GM12878 (cell line): ENCODE measurements around the gene CLDN9. TPM values are rescaled to one million over a fixed set of nuclear protein-coding genes. Genes with fewer than 3 reads are reported as not detected.

Experiments
- ATAC-seq: fragments of 200-7000 bp; cut with Tn5 transposase; 3 replicates; pipeline ENCODE4 v1.9.1; 2020; ENCODE audit warnings: mild to moderate bottlenecking, moderate library complexity
- BruUV-seq: library from RNA; stranded (reverse); fragments of 400-500 nt; replicated peaks from 2 replicates; lab custom pipeline; 2021; lab: Mats Ljungman, UMichigan
- CTCF ChIA-PET: fragments of 300-600 bp; sonication (Branson Sonifier 250); formaldehyde crosslinking; extraction: SDS; loops from one replicate; lab custom pipeline; 2021; ENCODE audit warnings: inconsistent platforms; lab: Yijun Ruan, JAX
- POLR2A ChIA-PET: fragments of 350-600 bp; formaldehyde crosslinking; extraction: SDS; loops from one replicate; lab custom pipeline; 2021; ENCODE audit warnings: inconsistent platforms; lab: Charles Lee
- RAD21 ChIA-PET: fragments of 300-600 bp; sonication (Branson Sonifier 250); formaldehyde crosslinking; loops from one replicate; lab custom pipeline; 2023; ENCODE audit warnings: antibody characterized with exemption; ENCODE audit not compliant: unreplicated experiment; lab: Charles Lee
- SMC1A ChIA-PET: fragments of 300-600 bp; sonication (Branson Sonifier 250); formaldehyde crosslinking; loops from one replicate; lab custom pipeline; 2023; ENCODE audit not compliant: unreplicated experiment, uncharacterized antibody; lab: Charles Lee
- DNase-seq: peaks from one replicate; pipeline ENCODE4 v3.0.0-alpha.2; 2011; ENCODE audit warnings: low read depth, low spot score
- FAIRE-seq: peaks from 3 replicates; lab custom pipeline; 2011; peaks lifted over from hg19 to GRCh38; lab: Jason Lieb, UNC
- H2AFZ ChIP-seq: 2 replicates; pipeline ENCODE4 v1.6.0; 2011; ENCODE audit warnings: low read depth, low read length, control low read depth; ENCODE audit not compliant: control insufficient read depth
- H3K27ac ChIP-seq: 2 replicates; pipeline ENCODE4 v1.5.1; 2011; ENCODE audit warnings: control low read depth; ENCODE audit not compliant: control insufficient read depth, insufficient read depth
- H3K27me3 ChIP-seq, 2 experiments: replicated peaks in 1 of 2; 2 replicates each; pipeline versions ENCODE4 v1.6.0 to v1.6.1; 2011; ENCODE audit warnings: low read length in 1 of 2; ENCODE audit not compliant: control insufficient read depth in 2 of 2, insufficient read depth in 2 of 2
- H3K36me3 ChIP-seq, 2 experiments: 2 replicates each; pipeline ENCODE4 v1.5.1; 2011; ENCODE audit warnings: low read length in 1 of 2; ENCODE audit not compliant: control insufficient read depth in 2 of 2, insufficient read depth in 2 of 2
- H3K4me1 ChIP-seq: 2 replicates; pipeline ENCODE4 v1.6.1; 2011; ENCODE audit warnings: mild to moderate bottlenecking, low read length, moderate library complexity, mixed read lengths; ENCODE audit not compliant: control insufficient read depth, insufficient read depth
- H3K4me2 ChIP-seq: 2 replicates; pipeline ENCODE4 v1.6.0; 2011; ENCODE audit warnings: control low read depth; ENCODE audit not compliant: control insufficient read depth, insufficient read depth
- H3K4me3 ChIP-seq: fragments of 200-600 bp; sonication (generic); 2 replicates; pipeline ENCODE4 v1.5.1; 2016
- H3K79me2 ChIP-seq: 2 replicates; pipeline ENCODE4 v1.6.0; 2011; ENCODE audit warnings: low read length; ENCODE audit not compliant: control insufficient read depth, insufficient read depth
- H3K9ac ChIP-seq: 2 replicates; pipeline ENCODE4 v1.8.0; 2011; ENCODE audit warnings: low read length, control low read depth, mixed read lengths; ENCODE audit not compliant: control insufficient read depth, insufficient read depth
- H3K9me3 ChIP-seq: replicated peaks from 3 replicates; pipeline ENCODE4 v1.5.1; 2011; ENCODE audit warnings: mild to moderate bottlenecking, low read length; ENCODE audit not compliant: control insufficient read depth, insufficient read depth
- H4K20me1 ChIP-seq: 2 replicates; pipeline ENCODE4 v1.6.0; 2011; ENCODE audit not compliant: control insufficient read depth, insufficient read depth
- CBX5 ChIP-seq: sonication (generic); IDR thresholded peaks from 2 replicates; pipeline ENCODE4 v1.6.1; 2016; ENCODE audit warnings: low read depth, moderate library complexity, mild to moderate bottlenecking, inconsistent platforms
- GATAD2B ChIP-seq: fragments of 450-650 bp; conservative IDR thresholded peaks from 2 replicates; pipeline ENCODE4 v1.6.1; 2017; ENCODE audit warnings: low read depth, mild to moderate bottlenecking, moderate library complexity
- NFIC ChIP-seq: IDR thresholded peaks from 2 replicates; pipeline ENCODE4 v1.6.1; 2012; ENCODE audit warnings: low read depth, mild to moderate bottlenecking, inconsistent platforms, low read length, moderate library complexity
- NKRF ChIP-seq: fragments of 450-650 bp; conservative IDR thresholded peaks from 2 replicates; pipeline ENCODE4 v1.6.1; 2017; ENCODE audit warnings: mild to moderate bottlenecking, moderate library complexity
- NR2C2 ChIP-seq: IDR thresholded peaks from 2 replicates; pipeline ENCODE4 v1.6.1; 2011; ENCODE audit warnings: borderline replicate concordance, low read depth; ENCODE audit not compliant: control insufficient read depth, insufficient read length
- YY1 ChIP-seq: IDR thresholded peaks from 2 replicates; pipeline ENCODE4 v1.6.1; 2011; ENCODE audit warnings: low read depth, mild to moderate bottlenecking, low read length
- ZNF207 ChIP-seq: fragments of 450-650 bp; IDR thresholded peaks from 2 replicates; pipeline ENCODE4 v1.6.1; 2014; ENCODE audit warnings: antibody characterized with exemption, mild to moderate bottlenecking, borderline replicate concordance
- WGBS: methylation state at CpG from one replicate; pipeline ENCODE4 v1.1.6; 2016; ENCODE audit warnings: low lambda C conversion rate; ENCODE audit not compliant: insufficient replicate concordance, insufficient coverage; ENCODE audit errors: missing lambda C conversion rate; 5-methylcytosine and 5-hydroxymethylcytosine counted together
- in situ Hi-C: fragments of 300-500 bp; cut with MboI; formaldehyde crosslinking; loops from 9 replicates; pipeline ENCODE4 v1.14.3; 2018; ENCODE audit warnings: mixed read lengths
- intact Hi-C: fragments of 100-400 bp; cut with micrococcal nuclease; formaldehyde crosslinking; loops from one replicate; pipeline ENCODE4 v1.14.2; 2022; ENCODE audit not compliant: unreplicated experiment
- polyA plus RNA-seq, 11 experiments: library from polyadenylated mRNA; depleted of rRNA in 4 of 11; unstranded in 6 of 11; stranded (reverse) in 5 of 11; fragments of >200 nt; fragmentation: Nextera tagmentation in 4 of 11; fragmentation: Illumina TruSeq in 1 of 11; extraction: Ambion mirVana in 4 of 11; extraction: Trizol in 1 of 11; gene quantifications; 1 replicate in 1 of 11; 2 replicates in 10 of 11; pipeline versions ENCODE4 v1.2.1 to v1.2.3, GENCODE V29; 2011 to 2016; ENCODE audit warnings: inconsistent platforms in 2 of 11, missing spikeins in 2 of 11, low read depth in 1 of 11
- small RNA-seq: library from RNA; depleted of rRNA; stranded (forward); fragments of <200 nt; gene quantifications from one replicate; pipeline ENCODE3, GENCODE V24; 2014
- total RNA-seq, 4 experiments: library from RNA; depleted of rRNA in 3 of 4; stranded (reverse); fragments of >200 nt in 3 of 4; fragmentation: Illumina TruSeq in 1 of 4; extraction: Trizol in 1 of 4; gene quantifications; 2 replicates each; pipeline versions ENCODE4 v1.2.1 to v1.2.3, GENCODE V29; 2013 to 2021

Gene CLDN9
- total and polyA plus RNA-seq, 10 of the 15 experiments (the other 5 are each of a cell fraction or from before 2014, with no cell fraction given), result not detected

- in situ Hi-C loops, result loop anchor here (5.0 kb wide), 2 partner anchors 33 to 63 kb away; partner anchors contain the start of gene ZSCAN10
- ChIA-PET RAD21 (interaction anchor here (0.7 to 3.9 kb wide), 4 partner anchors 12 to 65 kb away, joined by 3 to 23 read pairs (median 6); no protein-coding TSS in a partner anchor), CTCF (interaction anchor here (0.7 to 9.5 kb wide), 12 partner anchors 13 to 94 kb away, joined by 3 to 174 read pairs (median 4); partner anchors contain the start of gene ZNF213), SMC1A (interaction anchor here (0.6 to 6.1 kb wide), 6 partner anchors 12 to 71 kb away, joined by 3 to 52 read pairs (median 4); partner anchors contain the start of gene ZNF213), POLR2A (no interaction called here)
- Histone ChIP-seq H2AFZ (no peak overlapping the region), H3K9me3 (no peaks in the 10 kb centered on the region; the same call in 2 of the 3 replicates), H3K4me1 (peaks cover 23% of the 10 kb centered on the region), H4K20me1 (no peaks in the 10 kb centered on the region), H3K79me2 (peaks cover 25% of the 10 kb centered on the region), H3K27ac (no peak overlapping the region), H3K4me3 (no peak overlapping the region), H3K27me3 (no peaks in the 10 kb centered on the region), H3K9ac (no peak overlapping the region), H3K36me3 (no peaks in the 10 kb centered on the region; a peak in 1 of 4 replicates), H3K4me2 (no peak overlapping the region)
- BruUV-seq, result no TSS peak
- intact Hi-C loops, result no loop called here
- DNase-seq, result no peak
- no peak for TF ChIP-seq NFIC
- no peak for TF ChIP-seq GATAD2B
- no peak for TF ChIP-seq NR2C2
- no peak for TF ChIP-seq CBX5
- no peak for TF ChIP-seq NKRF
- no peak for TF ChIP-seq ZNF207
- no peak for TF ChIP-seq YY1
- WGBS, result 86% methylated on average over 8 of the region's 8 CpGs
- ATAC-seq, result no peak
- FAIRE-seq, result no peak
These were observed 51.1 kb downstream of the CLDN9 start for GRCh38 chr16:3063625-3064386.

Small RNA genes within 50 kb of the gene (small RNA-seq; reads per million reads assigned to genes)
- gene LINC00514, result not detected

Other genes with a start within 250 kb of the CLDN9 start
Only the 7 nearest of the 24 such genes appear.
- gene PKMYT1, start 32.5 kb upstream of the CLDN9 start, total RNA-seq (2014; rRNA removed), result 31.6 and 39.6 TPM in 2 replicates
- gene PKMYT1, start 32.5 kb upstream of the CLDN9 start, total RNA-seq (2014; rRNA removed; fragmentation: Illumina TruSeq; extraction: Trizol), result 11.5 and 13.6 TPM in 2 replicates
- gene PKMYT1, start 32.5 kb upstream of the CLDN9 start, total RNA-seq (2021), result 72.6 and 77.1 TPM in 2 replicates
- gene PKMYT1, start 32.5 kb upstream of the CLDN9 start, polyA plus RNA-seq (2011; rRNA removed), result 3.4 and 9.3 TPM in 2 replicates
- 6.9 and 13.1 TPM in 2 replicates for gene PKMYT1, start 32.5 kb upstream of the CLDN9 start, polyA plus RNA-seq (2014; fragmentation: Illumina TruSeq; extraction: Trizol)
- 10 to 100 TPM in 1 of 2 experiments, 1 to 10 TPM in 1; 4.6 to 20.2 TPM for gene PKMYT1, start 32.5 kb upstream of the CLDN9 start, polyA plus RNA-seq (2014; fragmentation: Nextera tagmentation; extraction: Ambion mirVana)
- gene PKMYT1, start 32.5 kb upstream of the CLDN9 start, polyA plus RNA-seq (2014; rRNA removed), result 48.1 and 63.7 TPM in 2 replicates
- gene PKMYT1, start 32.5 kb upstream of the CLDN9 start, polyA plus RNA-seq (2016; fragmentation: Nextera tagmentation; extraction: Ambion mirVana), result 100 to 1,000 TPM in 1 of 2 experiments, 10 to 100 TPM in 1; 91.9 to 101 TPM
- not detected in 2 replicates for gene CLDN6, start 5.3 kb downstream of the CLDN9 start, total RNA-seq (2014; rRNA removed)
- gene CLDN6, start 5.3 kb downstream of the CLDN9 start, total RNA-seq (2014; rRNA removed; fragmentation: Illumina TruSeq; extraction: Trizol), result not detected in 2 replicates
- gene CLDN6, start 5.3 kb downstream of the CLDN9 start, total RNA-seq (2021), result 0.26 and 0.61 TPM in 2 replicates
- gene CLDN6, start 5.3 kb downstream of the CLDN9 start, polyA plus RNA-seq (2011; rRNA removed), result not detected in 2 replicates
- not detected in 2 replicates for gene CLDN6, start 5.3 kb downstream of the CLDN9 start, polyA plus RNA-seq (2014; fragmentation: Illumina TruSeq; extraction: Trizol)
- not detected for gene CLDN6, start 5.3 kb downstream of the CLDN9 start, polyA plus RNA-seq (2014; fragmentation: Nextera tagmentation; extraction: Ambion mirVana)
- not detected in 2 replicates for gene CLDN6, start 5.3 kb downstream of the CLDN9 start, polyA plus RNA-seq (2014; rRNA removed)
- gene CLDN6, start 5.3 kb downstream of the CLDN9 start, polyA plus RNA-seq (2016; fragmentation: Nextera tagmentation; extraction: Ambion mirVana), result under 1 TPM; 0.15 to 0.23 TPM
- 0.44 and 1.4 TPM in 2 replicates for gene TNFRSF12A, start 7.4 kb downstream of the CLDN9 start, total RNA-seq (2014; rRNA removed)
- 0.28 and 0.67 TPM in 2 replicates for gene TNFRSF12A, start 7.4 kb downstream of the CLDN9 start, total RNA-seq (2014; rRNA removed; fragmentation: Illumina TruSeq; extraction: Trizol)
- 0.58 and 0.90 TPM in 2 replicates for gene TNFRSF12A, start 7.4 kb downstream of the CLDN9 start, total RNA-seq (2021)
- 0.62 and 1.0 TPM in 2 replicates for gene TNFRSF12A, start 7.4 kb downstream of the CLDN9 start, polyA plus RNA-seq (2011; rRNA removed)
- 0.35 TPM in 1 of 2 replicates, not detected in the other for gene TNFRSF12A, start 7.4 kb downstream of the CLDN9 start, polyA plus RNA-seq (2014; fragmentation: Illumina TruSeq; extraction: Trizol)
- gene TNFRSF12A, start 7.4 kb downstream of the CLDN9 start, polyA plus RNA-seq (2014; fragmentation: Nextera tagmentation; extraction: Ambion mirVana), result not detected
- gene TNFRSF12A, start 7.4 kb downstream of the CLDN9 start, polyA plus RNA-seq (2014; rRNA removed), result 0.67 and 1.7 TPM in 2 replicates
- 1 to 10 TPM; 1.5 TPM for gene TNFRSF12A, start 7.4 kb downstream of the CLDN9 start, polyA plus RNA-seq (2016; fragmentation: Nextera tagmentation; extraction: Ambion mirVana)
- gene HCFC1R1, start 11.0 kb downstream of the CLDN9 start, total RNA-seq (2014; rRNA removed), result 35.9 and 40.7 TPM in 2 replicates
- gene HCFC1R1, start 11.0 kb downstream of the CLDN9 start, total RNA-seq (2014; rRNA removed; fragmentation: Illumina TruSeq; extraction: Trizol), result 13.7 and 14.6 TPM in 2 replicates
- 26.6 and 31.7 TPM in 2 replicates for gene HCFC1R1, start 11.0 kb downstream of the CLDN9 start, total RNA-seq (2021)
- 6.8 and 14.3 TPM in 2 replicates for gene HCFC1R1, start 11.0 kb downstream of the CLDN9 start, polyA plus RNA-seq (2011; rRNA removed)
- 4.8 and 11.5 TPM in 2 replicates for gene HCFC1R1, start 11.0 kb downstream of the CLDN9 start, polyA plus RNA-seq (2014; fragmentation: Illumina TruSeq; extraction: Trizol)
- gene HCFC1R1, start 11.0 kb downstream of the CLDN9 start, polyA plus RNA-seq (2014; fragmentation: Nextera tagmentation; extraction: Ambion mirVana), result 10 to 100 TPM in 1 of 2 experiments, 1 to 10 TPM in 1; 2.8 to 10.2 TPM
- 41.9 and 48.1 TPM in 2 replicates for gene HCFC1R1, start 11.0 kb downstream of the CLDN9 start, polyA plus RNA-seq (2014; rRNA removed)
- gene HCFC1R1, start 11.0 kb downstream of the CLDN9 start, polyA plus RNA-seq (2016; fragmentation: Nextera tagmentation; extraction: Ambion mirVana), result 10 to 100 TPM; 31.4 to 42.5 TPM
- 21.6 and 28.5 TPM in 2 replicates for gene THOC6, start 11.1 kb downstream of the CLDN9 start, total RNA-seq (2014; rRNA removed)
- gene THOC6, start 11.1 kb downstream of the CLDN9 start, total RNA-seq (2014; rRNA removed; fragmentation: Illumina TruSeq; extraction: Trizol), result 15.1 and 15.9 TPM in 2 replicates
- gene THOC6, start 11.1 kb downstream of the CLDN9 start, total RNA-seq (2021), result 31.6 and 33.1 TPM in 2 replicates
- gene THOC6, start 11.1 kb downstream of the CLDN9 start, polyA plus RNA-seq (2011; rRNA removed), result 15.5 and 27.3 TPM in 2 replicates
- 4.8 and 14.3 TPM in 2 replicates for gene THOC6, start 11.1 kb downstream of the CLDN9 start, polyA plus RNA-seq (2014; fragmentation: Illumina TruSeq; extraction: Trizol)
- gene THOC6, start 11.1 kb downstream of the CLDN9 start, polyA plus RNA-seq (2014; fragmentation: Nextera tagmentation; extraction: Ambion mirVana), result 1 to 10 TPM; 1.0 to 2.4 TPM
- 31.7 and 35.2 TPM in 2 replicates for gene THOC6, start 11.1 kb downstream of the CLDN9 start, polyA plus RNA-seq (2014; rRNA removed)
- 10 to 100 TPM; 53.7 to 54.4 TPM for gene THOC6, start 11.1 kb downstream of the CLDN9 start, polyA plus RNA-seq (2016; fragmentation: Nextera tagmentation; extraction: Ambion mirVana)
- gene BICDL2, start 24.0 kb downstream of the CLDN9 start, total RNA-seq (2014; rRNA removed), result not detected in 2 replicates
- not detected in 2 replicates for gene BICDL2, start 24.0 kb downstream of the CLDN9 start, total RNA-seq (2014; rRNA removed; fragmentation: Illumina TruSeq; extraction: Trizol)
- gene BICDL2, start 24.0 kb downstream of the CLDN9 start, total RNA-seq (2021), result not detected in 2 replicates
- gene BICDL2, start 24.0 kb downstream of the CLDN9 start, polyA plus RNA-seq (2011; rRNA removed), result not detected in 2 replicates
- gene BICDL2, start 24.0 kb downstream of the CLDN9 start, polyA plus RNA-seq (2014; fragmentation: Illumina TruSeq; extraction: Trizol), result not detected in 2 replicates
- not detected for gene BICDL2, start 24.0 kb downstream of the CLDN9 start, polyA plus RNA-seq (2014; fragmentation: Nextera tagmentation; extraction: Ambion mirVana)
- not detected in 2 replicates for gene BICDL2, start 24.0 kb downstream of the CLDN9 start, polyA plus RNA-seq (2014; rRNA removed)
- not detected for gene BICDL2, start 24.0 kb downstream of the CLDN9 start, polyA plus RNA-seq (2016; fragmentation: Nextera tagmentation; extraction: Ambion mirVana)
- gene MMP25, start 33.6 kb downstream of the CLDN9 start, total RNA-seq (2014; rRNA removed), result 0.11 and 0.33 TPM in 2 replicates
- 0.18 and 0.31 TPM in 2 replicates for gene MMP25, start 33.6 kb downstream of the CLDN9 start, total RNA-seq (2014; rRNA removed; fragmentation: Illumina TruSeq; extraction: Trizol)
- gene MMP25, start 33.6 kb downstream of the CLDN9 start, total RNA-seq (2021), result 0.31 and 0.35 TPM in 2 replicates
- 0.01 and 0.03 TPM in 2 replicates for gene MMP25, start 33.6 kb downstream of the CLDN9 start, polyA plus RNA-seq (2011; rRNA removed)
- 0.06 TPM in 1 of 2 replicates, not detected in the other for gene MMP25, start 33.6 kb downstream of the CLDN9 start, polyA plus RNA-seq (2014; fragmentation: Illumina TruSeq; extraction: Trizol)
- gene MMP25, start 33.6 kb downstream of the CLDN9 start, polyA plus RNA-seq (2014; fragmentation: Nextera tagmentation; extraction: Ambion mirVana), result under 1 TPM in 1 of 2 experiments, not detected in 1; 0.04 TPM
- gene MMP25, start 33.6 kb downstream of the CLDN9 start, polyA plus RNA-seq (2014; rRNA removed), result 0.35 and 0.39 TPM in 2 replicates
- under 1 TPM; 0.13 to 0.36 TPM for gene MMP25, start 33.6 kb downstream of the CLDN9 start, polyA plus RNA-seq (2016; fragmentation: Nextera tagmentation; extraction: Ambion mirVana)